Osteocyte (in vitro differentiated cells): Measurements from ENCODE around the gene TRIM10. TPM values are rescaled to one million over a fixed set of nuclear protein-coding genes. Genes with fewer than 3 reads are reported as not detected.

Source experiments
- DNase-seq: peaks from one replicate; pipeline ENCODE4 v3.0.0; 2021; ENCODE audit warnings: mixed read lengths; ENCODE audit not compliant: unreplicated experiment; ENCODE audit errors: extremely low spot score
- H3K27ac Mint-ChIP-seq: one replicate; pipeline ENCODE4 v1.8.0; 2021; ENCODE audit warnings: mild to moderate bottlenecking, mixed read lengths; ENCODE audit not compliant: unreplicated experiment
- H3K27me3 Mint-ChIP-seq: one replicate; pipeline ENCODE4 v1.8.0; 2021; ENCODE audit warnings: mixed read lengths; ENCODE audit not compliant: unreplicated experiment
- H3K36me3 Mint-ChIP-seq: one replicate; pipeline ENCODE4 v1.8.0; 2021; ENCODE audit warnings: mixed read lengths; ENCODE audit not compliant: unreplicated experiment
- H3K4me1 Mint-ChIP-seq: one replicate; pipeline ENCODE4 v1.8.0; 2021; ENCODE audit warnings: mixed read lengths; ENCODE audit not compliant: unreplicated experiment
- H3K4me3 Mint-ChIP-seq: one replicate; pipeline ENCODE4 v1.8.0; 2021; ENCODE audit warnings: mild to moderate bottlenecking, moderate library complexity, mixed read lengths; ENCODE audit not compliant: unreplicated experiment
- H3K9me3 Mint-ChIP-seq: one replicate; pipeline ENCODE4 v1.8.0; 2021; ENCODE audit warnings: mixed read lengths; ENCODE audit not compliant: unreplicated experiment
- CTCF ChIP-seq: fragments of 200-600 bp; sonication (generic); IDR thresholded peaks from 2 replicates; pipeline ENCODE4 v1.5.0; 2021; ENCODE audit warnings: antibody characterized with exemption, mild to moderate bottlenecking, moderate library complexity
- total RNA-seq: library from RNA; stranded (reverse); gene quantifications from 2 replicates; pipeline ENCODE4 v1.2.1, GENCODE V29; 2021

TRIM10 gene
- total RNA-seq, 1 donor from 2014 or later: not detected

- H3K4me3 Mint-ChIP-seq: no peak overlapping the region
- H3K36me3 Mint-ChIP-seq: no peaks in the 10 kb centered on the region
- H3K27ac Mint-ChIP-seq: no peak overlapping the region
- TF ChIP-seq CTCF: peak; percentile 99
- H3K4me1 Mint-ChIP-seq: peaks cover 10% of the 10 kb centered on the region
- no peak for DNase-seq
- no peaks in the 10 kb centered on the region for H3K9me3 Mint-ChIP-seq
- H3K27me3 Mint-ChIP-seq: peaks cover 84% of the 10 kb centered on the region
Observed at GRCh38 chr6:30130887-30131862, 29.8 kb downstream of the TRIM10 start.

GRCh38 chr6:30130179-30130679 lies 30.8 kb downstream of the TRIM10 start:
- Mint-ChIP-seq H3K4me1 (peaks cover 10% of the 10 kb centered on the region), H3K4me3 (no peak overlapping the region), H3K27ac (no peak overlapping the region), H3K36me3 (no peaks in the 10 kb centered on the region), H3K27me3 (peaks cover 89% of the 10 kb centered on the region), H3K9me3 (no peaks in the 10 kb centered on the region)
- no peak for DNase-seq
- TF ChIP-seq CTCF: no peak

GRCh38 chr6:30129265-30130178 lies 31.5 kb downstream of the TRIM10 start:
- H3K27me3 Mint-ChIP-seq: peaks cover 91% of the 10 kb centered on the region
- TF ChIP-seq CTCF: no peak
- peaks cover 10% of the 10 kb centered on the region for H3K4me1 Mint-ChIP-seq
- no peaks in the 10 kb centered on the region for H3K36me3 Mint-ChIP-seq
- DNase-seq: no peak
- no peaks in the 10 kb centered on the region for H3K9me3 Mint-ChIP-seq
- no peak overlapping the region for H3K4me3 Mint-ChIP-seq
- H3K27ac Mint-ChIP-seq: no peak overlapping the region

- peaks cover 10% of the 10 kb centered on the region for H3K4me1 Mint-ChIP-seq
- peak overlapping the region; percentile 44 for H3K4me3 Mint-ChIP-seq
- TF ChIP-seq CTCF: no peak
- no peaks in the 10 kb centered on the region for H3K9me3 Mint-ChIP-seq
- no peak for DNase-seq
- H3K36me3 Mint-ChIP-seq: no peaks in the 10 kb centered on the region
- H3K27me3 Mint-ChIP-seq: peaks cover 86% of the 10 kb centered on the region
- no peak overlapping the region for H3K27ac Mint-ChIP-seq
Observed at GRCh38 chr6:30127238-30128093, 33.5 kb downstream of the TRIM10 start.
